Measurements from ENCODE around the gene RHOH. TPM values are rescaled to one million over a fixed set of nuclear protein-coding genes. Genes with fewer than 3 reads are reported as not detected.
"Not testable (repeated sequence)": the region's sequence is repeated elsewhere in the genome, so short reads cannot be mapped to it uniquely, and the experiment has no call there.

RHOH gene
- total and polyA plus RNA-seq, 9 of the 15 experiments (the other 6 are each of a cell fraction or from before 2014, with no cell fraction given) = 14.3 to 37.7 (median 23.2) TPM

DNA sequence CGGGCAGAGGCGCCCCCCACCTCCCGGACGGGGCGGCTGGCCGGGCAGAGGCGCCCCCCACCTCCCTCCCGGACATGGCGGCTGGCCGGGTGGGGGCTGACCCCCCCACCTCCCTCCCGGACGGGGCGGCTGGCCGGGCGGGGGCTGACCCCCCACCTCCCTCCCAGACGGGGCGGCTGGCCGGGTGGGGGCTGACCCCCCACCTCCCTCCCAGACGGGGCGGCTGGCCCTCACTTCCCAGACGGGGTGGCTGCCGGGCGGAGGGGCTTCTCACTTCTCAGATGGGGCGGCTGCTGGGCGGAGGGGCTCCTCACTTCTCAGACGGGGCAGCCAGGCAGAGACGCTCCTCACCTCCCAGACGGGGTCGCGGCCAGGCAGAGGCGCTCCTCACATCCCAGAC, 49.3 kb upstream of the RHOH start:
- H3K27me3 ChIP-seq (ENCODE audit: control insufficient read depth in 2 of 2, insufficient read depth in 2 of 2, low read length in 2 of 2); H3K4me3 ChIP-seq; H4K20me1 ChIP-seq (replicated peaks; ENCODE audit: control insufficient read depth, insufficient read depth, low read length); CTCF ChIA-PET (ENCODE audit: low intra/inter-chr PET ratio); ATAC-seq; BruUV-seq (replicated peaks); H3K4me2 ChIP-seq (ENCODE audit: insufficient read depth, low read length); in situ Hi-C loops (cut with MboI); H3K9ac ChIP-seq (ENCODE audit: insufficient read depth in 1 of 2, low read depth in 2 of 2, low read length in 2 of 2); H2AFZ ChIP-seq (ENCODE audit: low read depth, low read length); H3K9me3 ChIP-seq (replicated peaks; ENCODE audit: control insufficient read depth, insufficient read depth, low read depth, low read length); H3K79me2 ChIP-seq (ENCODE audit: control insufficient read depth, insufficient read depth, low read length); DNase-seq (ENCODE audit: extremely low read depth in 1 of 4, low spot score in 3 of 4); H3K4me1 ChIP-seq (replicated peaks in 1 of 2; ENCODE audit: control insufficient read depth in 2 of 2, insufficient read depth in 2 of 2, low read length in 2 of 2); FAIRE-seq; POLR2A ChIA-PET; H3K9me1 ChIP-seq (ENCODE audit: control insufficient read depth, insufficient read depth, low read length); intact Hi-C loops (cut with micrococcal nuclease); H3K27ac ChIP-seq (ENCODE audit: extremely low read depth, low read depth, low read length): not testable (repeated sequence)
- H3K36me3 ChIP-seq (ENCODE audit: control insufficient read depth, insufficient read depth, low read length) = peaks cover 14% of the 10 kb centered on the region; the same call in 2 of the 3 replicates
- WGBS (ENCODE audit: insufficient coverage, low coverage, missing lambda C conversion rate) = no CpG with 5 or more reads among the region's 31 CpGs

GRCh38 chr4:40149960-40150385, 46.9 kb upstream of the RHOH start:
- Histone ChIP-seq H3K27me3 (ENCODE audit: control insufficient read depth in 2 of 2, insufficient read depth in 2 of 2, low read length in 2 of 2) (no peaks in the 10 kb centered on the region), H3K4me2 (ENCODE audit: insufficient read depth, low read length) (no peak overlapping the region), H3K9me1 (ENCODE audit: control insufficient read depth, insufficient read depth, low read length) (no peaks in the 10 kb centered on the region), H3K27ac (ENCODE audit: extremely low read depth, low read depth, low read length) (no peak overlapping the region), H3K4me3 (no peak overlapping the region), H3K79me2 (ENCODE audit: control insufficient read depth, insufficient read depth, low read length) (no peaks in the 10 kb centered on the region), H4K20me1 (replicated peaks; ENCODE audit: control insufficient read depth, insufficient read depth, low read length) (no peaks in the 10 kb centered on the region), H3K36me3 (ENCODE audit: control insufficient read depth, insufficient read depth, low read length) (no peaks in the 10 kb centered on the region; the same call in 2 of the 3 replicates), H3K9me3 (replicated peaks; ENCODE audit: control insufficient read depth, insufficient read depth, low read depth, low read length) (peaks cover 6% of the 10 kb centered on the region), H3K9ac (ENCODE audit: insufficient read depth in 1 of 2, low read depth in 2 of 2, low read length in 2 of 2) (no peak overlapping the region), H3K4me1 (replicated peaks in 1 of 2; ENCODE audit: control insufficient read depth in 2 of 2, insufficient read depth in 2 of 2, low read length in 2 of 2) (no peaks in the 10 kb centered on the region), H2AFZ (ENCODE audit: low read depth, low read length) (no peak overlapping the region)
- DNase-seq (ENCODE audit: extremely low read depth in 1 of 4, low spot score in 3 of 4) (peak; percentile 61 to 88 (median 66)), FAIRE-seq (peak; percentile 95), ATAC-seq (peak; percentile 96)
- POLR2A ChIA-PET = no interaction called here
- no TSS peak for BruUV-seq (replicated peaks)
- intact Hi-C loops (cut with micrococcal nuclease) (loop anchor here (1.0 to 5.0 kb wide), 4 partner anchors 51 to 159 kb away; partner anchors contain the start of gene N4BP2), in situ Hi-C loops (cut with MboI) (loop anchor here (5.0 kb wide), 1 partner anchor 162 kb away; no protein-coding TSS in a partner anchor)
- CTCF ChIA-PET (ENCODE audit: low intra/inter-chr PET ratio) = interaction anchor here (0.6 to 2.3 kb wide), 5 partner anchors 29 to 350 kb away, joined by 3 to 24 read pairs (median 6); no protein-coding TSS in a partner anchor
- WGBS (ENCODE audit: insufficient coverage, low coverage, missing lambda C conversion rate) = 64% methylated on average over 3 of the region's 3 CpGs
- no peak for TF ChIP-seq ARID1B (IDR thresholded peaks at IDR 0.05)
- TF ChIP-seq GTF2B (IDR thresholded peaks at IDR 0.05; ENCODE audit: extremely low read depth, insufficient read length) = no peak
- no peak for TF ChIP-seq ZNF253 (CRISPR knock-in tag; conservative IDR thresholded peaks at IDR 0.05)
- peak; percentile 45; the same call in 1 of the 2 replicates for TF ChIP-seq NFIC (IDR thresholded peaks at IDR 0.05)
- no peak for TF ChIP-seq RBM14 (IDR thresholded peaks at IDR 0.05; ENCODE audit: borderline replicate concordance, insufficient read depth, low read depth, low read length)
- no peak for TF ChIP-seq USF1 (CRISPR knock-in tag; IDR thresholded peaks at IDR 0.05)
- no peak for TF ChIP-seq MCM3 (IDR thresholded peaks at IDR 0.05)
- TF ChIP-seq PURB (CRISPR knock-in tag; IDR thresholded peaks at IDR 0.05; ENCODE audit: low read depth) = no peak
- TF ChIP-seq HNRNPK (IDR thresholded peaks at IDR 0.05; ENCODE audit: low read depth, low read length, poor library complexity, severe bottlenecking) = no peak
- peak; percentile 81 for TF ChIP-seq BRD9 (IDR thresholded peaks at IDR 0.05; ENCODE audit: low read depth, partially characterized antibody)
- TF ChIP-seq CBX3 (IDR thresholded peaks at IDR 0.05; ENCODE audit: borderline replicate concordance in 1 of 2, low read length in 2 of 2) = peak in 1 of 2 experiments; percentile 95; a peak in 1 of 3 replicates
- TF ChIP-seq CHD2 (IDR thresholded peaks at IDR 0.05; ENCODE audit: low read depth, low read length) = no peak
- no peak; the same call in 1 of the 2 replicates for TF ChIP-seq LEF1 (IDR thresholded peaks at IDR 0.05)
- no peak for TF ChIP-seq PTTG1 (tag; IDR thresholded peaks at IDR 0.05; ENCODE audit: low read depth)
- TF ChIP-seq TBP (optimal IDR thresholded peaks at IDR 0.05; ENCODE audit: low read depth, low read length) = no peak
- TF ChIP-seq HLTF (IDR thresholded peaks at IDR 0.05) = peak; percentile 88
- no peak for TF ChIP-seq SMAD4 (CRISPR knock-in tag; conservative IDR thresholded peaks at IDR 0.05)

All from K562 (cell line).